T-helper 2 cell treated with Interferon-gamma antibody and Interleukin-4, amounts not matched to agents 5 μg/mL and 100 μg/mL, for 36 hours (primary cell): ENCODE measurements around the gene PRKAR2A.
"Not testable (repeated sequence)": the region's sequence is repeated elsewhere in the genome, so short reads cannot be mapped to it uniquely, and the experiment has no call there.

Experiments used
- DNase-seq: peaks from one replicate; pipeline ENCODE4 v3.0.0; 2021; ENCODE audit warnings: low spot score
- H3K27ac Mint-ChIP-seq: one replicate; pipeline ENCODE4 v1.8.0; 2021; ENCODE audit warnings: mild to moderate bottlenecking, mixed read lengths
- H3K27me3 Mint-ChIP-seq: one replicate; pipeline ENCODE4 v1.8.0; 2021; ENCODE audit warnings: low read depth, mixed read lengths
- H3K36me3 Mint-ChIP-seq: one replicate; pipeline ENCODE4 v1.8.0; 2021; ENCODE audit warnings: low read depth, mixed read lengths
- H3K4me1 Mint-ChIP-seq: one replicate; pipeline ENCODE4 v1.8.0; 2021; ENCODE audit warnings: low read depth, mixed read lengths
- H3K4me3 Mint-ChIP-seq: one replicate; pipeline ENCODE4 v1.8.0; 2022; ENCODE audit warnings: mild to moderate bottlenecking, moderate library complexity, mixed read lengths
- H3K9me3 Mint-ChIP-seq: one replicate; pipeline ENCODE4 v1.8.0; 2021; ENCODE audit warnings: mixed read lengths

PRKAR2A gene

GRCh38 chr3:48741226-48741625, 106.4 kb downstream of the PRKAR2A start:
- H3K27ac Mint-ChIP-seq, H3K4me3 Mint-ChIP-seq, H3K27me3 Mint-ChIP-seq, H3K36me3 Mint-ChIP-seq, DNase-seq, H3K4me1 Mint-ChIP-seq, H3K9me3 Mint-ChIP-seq: not testable (repeated sequence)

- peak; percentile 43 for DNase-seq
- Mint-ChIP-seq H3K4me3 (no peak overlapping the region), H3K4me1 (peaks cover 4% of the 10 kb centered on the region), H3K36me3 (no peaks in the 10 kb centered on the region), H3K9me3 (no peaks in the 10 kb centered on the region), H3K27me3 (no peaks in the 10 kb centered on the region), H3K27ac (no peak overlapping the region)
These were observed 107.5 kb downstream of the PRKAR2A start for GRCh38 chr3:48739955-48740823.

DNA sequence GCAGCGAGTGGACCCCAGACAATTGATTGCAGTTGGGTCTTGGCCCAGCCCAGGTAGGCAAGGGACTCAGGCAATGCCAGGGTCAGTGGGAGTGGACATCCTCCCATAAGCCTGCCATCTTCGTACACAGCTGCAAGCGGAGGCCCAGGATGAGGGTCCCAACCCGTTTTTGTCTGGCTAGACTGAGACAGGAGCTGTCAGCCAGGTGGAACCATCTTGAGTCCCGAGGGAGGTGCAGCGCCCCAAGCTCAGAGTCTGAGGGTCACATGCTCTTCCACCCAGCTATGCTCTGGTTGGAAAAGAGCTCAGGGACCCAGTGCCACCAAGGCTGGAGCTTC, 108.1 kb downstream of the PRKAR2A start:
- H3K36me3 Mint-ChIP-seq = no peaks in the 10 kb centered on the region

GRCh38 chr3:48738926-48739616, 108.6 kb downstream of the PRKAR2A start:
- no peaks in the 10 kb centered on the region for H3K27me3 Mint-ChIP-seq
- no peak for DNase-seq
- H3K9me3 Mint-ChIP-seq = no peaks in the 10 kb centered on the region
- no peaks in the 10 kb centered on the region for H3K36me3 Mint-ChIP-seq
- H3K4me3 Mint-ChIP-seq = no peak overlapping the region
- no peak overlapping the region for H3K27ac Mint-ChIP-seq
- H3K4me1 Mint-ChIP-seq = peaks cover 4% of the 10 kb centered on the region

More for the DNA sequence above, 108.1 kb downstream of the PRKAR2A start:
- no peak for DNase-seq
- no peaks in the 10 kb centered on the region for H3K9me3 Mint-ChIP-seq
- H3K4me3 Mint-ChIP-seq = no peak overlapping the region
- H3K4me1 Mint-ChIP-seq = peaks cover 4% of the 10 kb centered on the region
- no peak overlapping the region for H3K27ac Mint-ChIP-seq
- no peaks in the 10 kb centered on the region for H3K27me3 Mint-ChIP-seq

- H3K9me3 Mint-ChIP-seq = no peaks in the 10 kb centered on the region
- peaks cover 4% of the 10 kb centered on the region for H3K4me1 Mint-ChIP-seq
- H3K27me3 Mint-ChIP-seq = no peaks in the 10 kb centered on the region
- no peak overlapping the region for H3K27ac Mint-ChIP-seq
- DNase-seq = no peak
- no peaks in the 10 kb centered on the region for H3K36me3 Mint-ChIP-seq
- no peak overlapping the region for H3K4me3 Mint-ChIP-seq
These were observed 109.5 kb downstream of the PRKAR2A start for GRCh38 chr3:48738144-48738536.

- H3K9me3 Mint-ChIP-seq, DNase-seq, H3K36me3 Mint-ChIP-seq, H3K27me3 Mint-ChIP-seq, H3K4me3 Mint-ChIP-seq, H3K27ac Mint-ChIP-seq, H3K4me1 Mint-ChIP-seq: not testable (repeated sequence)
These were observed 112.5 kb downstream of the PRKAR2A start for GRCh38 chr3:48735075-48735767.

DNA sequence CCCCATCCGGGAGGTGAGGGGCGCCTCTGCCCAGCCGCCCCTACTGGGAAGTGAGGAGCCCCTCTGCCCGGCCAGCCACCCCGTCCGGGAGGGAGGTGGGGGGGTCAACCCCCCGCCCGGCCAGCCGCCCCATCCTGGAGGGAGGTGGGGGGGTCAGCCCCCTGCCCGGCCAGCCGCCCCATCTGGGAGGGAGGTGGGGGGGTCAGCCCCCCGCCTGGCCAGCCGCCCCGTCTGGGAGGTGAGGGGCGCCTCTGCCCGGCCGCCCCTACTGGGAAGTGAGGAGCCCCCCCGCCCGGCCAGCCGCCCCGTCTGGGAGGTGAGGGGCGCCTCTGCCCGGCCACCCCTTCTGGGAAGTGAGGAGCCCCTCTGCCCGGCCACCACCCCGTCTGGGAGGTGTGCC, 113.1 kb downstream of the PRKAR2A start:
- DNase-seq, H3K4me3 Mint-ChIP-seq, H3K27ac Mint-ChIP-seq, H3K36me3 Mint-ChIP-seq, H3K9me3 Mint-ChIP-seq, H3K27me3 Mint-ChIP-seq, H3K4me1 Mint-ChIP-seq: not testable (repeated sequence)

DNA sequence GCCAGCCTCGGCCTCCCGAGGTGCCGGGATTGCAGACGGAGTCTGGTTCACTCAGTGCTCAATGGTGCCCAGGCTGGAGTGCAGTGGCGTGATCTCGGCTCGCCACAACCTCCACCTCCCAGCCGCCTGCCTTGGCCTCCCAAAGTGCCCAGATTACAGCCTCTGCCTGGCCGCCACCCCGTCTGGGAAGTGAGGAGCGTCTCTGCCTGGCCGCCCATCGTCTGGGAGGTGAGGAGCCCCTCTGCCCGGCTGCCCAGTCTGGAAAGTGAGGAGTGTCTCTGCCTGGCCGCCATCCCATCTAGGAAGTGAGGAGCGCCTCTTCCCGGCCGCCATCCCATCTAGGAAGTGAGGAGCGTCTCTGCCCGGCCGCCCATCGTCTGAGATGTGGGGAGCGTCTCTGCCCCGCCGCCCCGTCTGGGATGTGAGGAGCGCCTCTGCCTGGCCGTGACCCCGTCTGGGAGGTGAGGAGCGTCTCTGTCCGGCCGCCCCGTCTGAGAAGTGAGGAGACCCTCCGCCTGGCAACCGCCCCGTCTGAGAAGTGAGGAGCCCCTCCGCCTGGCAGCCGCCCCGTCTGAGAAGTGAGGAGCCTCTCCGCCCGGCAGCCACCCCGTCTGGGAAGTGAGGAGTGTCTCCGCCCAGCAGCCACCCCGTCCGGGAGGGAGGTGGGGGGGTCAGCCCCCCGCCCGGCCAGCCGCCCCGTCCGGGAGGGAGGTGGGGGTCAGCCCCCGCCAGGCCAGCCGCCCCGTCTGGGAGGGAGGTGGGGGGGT, 113.7 kb downstream of the PRKAR2A start:
- not testable (repeated sequence) for H3K27ac Mint-ChIP-seq, H3K4me3 Mint-ChIP-seq, H3K36me3 Mint-ChIP-seq, H3K27me3 Mint-ChIP-seq, H3K4me1 Mint-ChIP-seq, DNase-seq, H3K9me3 Mint-ChIP-seq

DNA sequence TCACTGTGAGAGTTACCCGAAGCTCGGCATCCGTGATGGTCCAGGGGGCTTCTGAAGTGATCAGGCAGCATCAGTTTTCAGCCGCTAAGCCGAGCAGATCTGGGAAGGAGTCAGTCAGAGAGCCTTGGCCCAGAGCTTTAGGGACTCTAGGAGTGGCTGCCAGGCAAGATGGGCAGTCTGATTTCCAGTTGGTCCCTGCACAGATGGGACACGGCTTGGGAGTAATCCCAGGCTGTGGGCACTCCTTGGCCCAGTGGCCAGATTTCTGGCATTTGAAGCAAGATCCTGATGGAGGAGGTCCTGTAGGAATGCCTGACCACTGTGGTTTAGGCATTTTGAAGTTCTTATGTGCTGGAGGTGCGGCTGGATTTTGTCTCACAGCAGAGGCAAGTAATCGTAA, 120.2 kb downstream of the PRKAR2A start:
- Mint-ChIP-seq H3K27ac (no peak overlapping the region), H3K27me3 (peaks cover 14% of the 10 kb centered on the region), H3K9me3 (no peaks in the 10 kb centered on the region), H3K4me3 (no peak overlapping the region), H3K4me1 (no peaks in the 10 kb centered on the region), H3K36me3 (no peaks in the 10 kb centered on the region)
- DNase-seq = no peak

DNA sequence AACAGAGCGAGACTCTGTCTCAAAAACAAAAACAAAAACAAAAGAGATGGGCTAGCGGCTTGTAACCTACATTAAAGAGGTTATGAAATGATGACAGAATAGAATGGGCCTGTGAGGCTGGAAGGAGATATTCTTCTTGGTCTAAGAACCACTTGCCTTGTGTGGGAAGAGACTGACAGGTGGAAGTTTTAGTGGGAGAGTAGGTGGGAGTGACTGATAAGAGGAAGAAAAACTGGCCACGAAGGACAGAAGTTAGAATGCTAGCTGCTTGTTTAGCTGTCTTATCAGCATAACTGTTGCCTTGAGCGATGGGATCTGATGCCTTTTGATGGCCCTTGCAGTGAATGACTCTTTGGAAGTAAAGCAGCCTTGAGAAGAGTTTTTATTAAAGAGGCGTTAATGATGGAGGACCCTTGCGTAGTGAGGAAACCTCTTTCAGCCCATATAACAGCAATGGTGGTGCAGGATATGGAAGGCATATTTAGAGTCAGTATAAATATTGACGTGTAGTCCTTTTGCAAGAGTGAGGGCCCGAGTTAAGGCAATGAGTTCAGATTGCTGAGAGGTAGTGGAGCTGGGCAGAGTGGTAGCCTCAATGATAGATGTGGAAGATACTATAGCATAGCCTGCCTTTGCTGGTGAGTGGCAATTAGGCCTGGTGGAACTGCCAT, 122.4 kb downstream of the PRKAR2A start:
- not testable (repeated sequence) for H3K4me1 Mint-ChIP-seq, H3K9me3 Mint-ChIP-seq, H3K4me3 Mint-ChIP-seq, H3K27ac Mint-ChIP-seq, DNase-seq, H3K36me3 Mint-ChIP-seq
- H3K27me3 Mint-ChIP-seq = peaks cover 17% of the 10 kb centered on the region

GRCh38 chr3:48723725-48724124, 123.9 kb downstream of the PRKAR2A start:
- no peaks in the 10 kb centered on the region for H3K4me1 Mint-ChIP-seq

GRCh38 chr3:48723293-48723692, 124.4 kb downstream of the PRKAR2A start:
- not testable (repeated sequence) for DNase-seq, H3K4me3 Mint-ChIP-seq, H3K4me1 Mint-ChIP-seq, H3K9me3 Mint-ChIP-seq, H3K36me3 Mint-ChIP-seq, H3K27ac Mint-ChIP-seq
- H3K27me3 Mint-ChIP-seq = peaks cover 32% of the 10 kb centered on the region

More at GRCh38 chr3:48723725-48724124, 123.9 kb downstream of the PRKAR2A start:
- H3K27ac Mint-ChIP-seq = no peak overlapping the region
- H3K36me3 Mint-ChIP-seq = no peaks in the 10 kb centered on the region
- no peaks in the 10 kb centered on the region for H3K9me3 Mint-ChIP-seq
- DNase-seq = no peak
- H3K4me3 Mint-ChIP-seq = no peak overlapping the region
- peaks cover 28% of the 10 kb centered on the region for H3K27me3 Mint-ChIP-seq

GRCh38 chr3:48716982-48717746, 130.5 kb downstream of the PRKAR2A start, which contains the start of gene IP6K2:
TSS of gene IP6K2 (minus strand) at chr3:48717221. CDS start at chr3:48695291, 21,930 bp downstream.
- Mint-ChIP-seq H3K4me3 (peak within 1 kb of the TSS; percentile 99), H3K27me3 (peaks cover 20% of the 10 kb centered on the region), H3K4me1 (peaks cover 37% of the 10 kb centered on the region), H3K36me3 (peaks cover 24% of the 10 kb centered on the region), H3K27ac (peak within 1 kb of the TSS; percentile 99), H3K9me3 (no peaks in the 10 kb centered on the region)
- DNase-seq = peak; percentile 98
